Left lung (tissue), 10 donors: ENCODE results near the gene CAMK1. TPM values are rescaled to one million over a fixed set of nuclear protein-coding genes. Genes with fewer than 3 reads are reported as not detected.
A peak's percentile ranks its signal among the peaks of the same experiment; 100 is the strongest.

Experiments used
- ATAC-seq: fragments of 200-7000 bp; cut with Tn5 transposase; one replicate; pipeline ENCODE4 v1.9.1; 2020; ENCODE audit warnings: moderate library complexity
- DNase-seq, 4 donors: peaks; one replicate each; pipeline ENCODE4 v3.0.0-alpha.2; 2013 to 2020
- H3K27ac ChIP-seq, 2 donors: fragments of 200-600 bp; sonication (generic) in 1 of 2; one replicate each; pipeline versions ENCODE4 v1.5.0 to v1.8.0; 2020 to 2021
- H3K27me3 ChIP-seq, 2 donors: fragments of 200-600 bp; sonication (generic) in 1 of 2; one replicate each; pipeline versions ENCODE4 v1.5.0 to v1.8.0; 2020 to 2021
- H3K36me3 ChIP-seq, 2 donors: fragments of 200-600 bp; sonication (generic) in 1 of 2; one replicate each; pipeline versions ENCODE4 v1.5.0 to v1.8.0; 2020 to 2021
- H3K4me1 ChIP-seq, 2 donors: fragments of 200-600 bp; one replicate each; pipeline ENCODE4 v1.8.0; 2021
- H3K4me3 ChIP-seq, 2 donors: fragments of 200-600 bp; sonication (generic) in 1 of 2; one replicate each; pipeline versions ENCODE4 v1.5.0 to v1.8.0; 2020 to 2021; ENCODE audit warnings: mild to moderate bottlenecking in 1 of 2
- H3K9me3 ChIP-seq, 2 donors: fragments of 200-600 bp; sonication (generic) in 1 of 2; one replicate each; pipeline versions ENCODE4 v1.5.0 to v1.8.0; 2020 to 2021
- CTCF ChIP-seq, 2 donors: fragments of 200-600 bp; sonication (generic) in 1 of 2; IDR thresholded peaks; one replicate each; pipeline versions ENCODE4 v1.5.0 to v1.8.0; 2021; ENCODE audit warnings: antibody characterized with exemption in 2 of 2
- intact Hi-C, 2 donors: fragments of 100-400 bp; cut with DNase I; formaldehyde crosslinking; loops; one replicate each; pipeline versions ENCODE4 v1.11.2 to v1.14.2; 2022
- polyA plus RNA-seq, 6 donors: library from polyadenylated mRNA; unstranded; fragments of 120-200 nt; gene quantifications; one replicate each; pipeline ENCODE4 v1.2.1, GENCODE V29; 2013; ENCODE audit not compliant: insufficient read length in 6 of 6
- total RNA-seq, 2 donors: library from RNA; stranded (reverse); fragmentation: NEBNext Ultra II Directional; extraction: Animal tissue kit (Norgen Biotek cat#: 25700); gene quantifications; one replicate each; pipeline ENCODE4 v1.2.1, GENCODE V29; 2021
- donor health status: DM: no; HTN: yes; CAD: no.
- donor health status: DM: no; HTN: no; CAD: no.

CAMK1 gene
- total and polyA plus RNA-seq, 8 donors = 18.4 to 37.5 (median 23.6) TPM

- DNase-seq (peak in 1 of 4 donors; percentile 21), ATAC-seq (no peak)
- intact Hi-C loops = no loop called here
- no peaks in the 10 kb centered on the region for H3K27me3 ChIP-seq
- H3K27ac ChIP-seq = peak overlapping the region; percentile 96 to 97
- TF ChIP-seq CTCF (IDR thresholded peaks at IDR 0.05) = no peak
- peaks cover 0 to 23% of the 10 kb centered on the region in 2 donors for H3K4me1 ChIP-seq
- H3K4me3 ChIP-seq = no peak overlapping the region
- peaks cover 0 to 52% of the 10 kb centered on the region in 2 donors for H3K36me3 ChIP-seq
- no peaks in the 10 kb centered on the region for H3K9me3 ChIP-seq
Measured at GRCh38 chr3:9808345-9809037, 38.7 kb upstream of the CAMK1 start.

GRCh38 chr3:9807981-9808344, 38.2 kb upstream of the CAMK1 start:
- Histone ChIP-seq H3K27me3 (no peaks in the 10 kb centered on the region), H3K4me1 (peaks cover 0 to 23% of the 10 kb centered on the region in 2 donors), H3K9me3 (no peaks in the 10 kb centered on the region), H3K4me3 (no peak overlapping the region), H3K27ac (peak overlapping the region in 1 of 2 donors; percentile 96), H3K36me3 (peaks cover 0 to 53% of the 10 kb centered on the region in 2 donors)
- ATAC-seq (no peak), DNase-seq (no peak)
- intact Hi-C loops = no loop called here
- TF ChIP-seq CTCF (IDR thresholded peaks at IDR 0.05) = no peak

GRCh38 chr3:9806688-9807589, 37.2 kb upstream of the CAMK1 start:
- DNase-seq (peak in 1 of 4 donors; percentile 69), ATAC-seq (no peak)
- Histone ChIP-seq H3K4me3 (no peak overlapping the region), H3K9me3 (no peaks in the 10 kb centered on the region), H3K4me1 (peaks cover 0 to 23% of the 10 kb centered on the region in 2 donors), H3K27me3 (no peaks in the 10 kb centered on the region), H3K36me3 (peaks cover 0 to 60% of the 10 kb centered on the region in 2 donors), H3K27ac (peak overlapping the region in 1 of 2 donors; percentile 96)
- TF ChIP-seq CTCF (IDR thresholded peaks at IDR 0.05) = no peak
- intact Hi-C loops = no loop called here

GRCh38 chr3:9806137-9806536, 36.4 kb upstream of the CAMK1 start:
- no peak for TF ChIP-seq CTCF (IDR thresholded peaks at IDR 0.05)
- Histone ChIP-seq H3K9me3 (no peaks in the 10 kb centered on the region), H3K4me1 (peaks cover 0 to 23% of the 10 kb centered on the region in 2 donors), H3K27me3 (no peaks in the 10 kb centered on the region), H3K4me3 (no peak overlapping the region), H3K27ac (no peak overlapping the region), H3K36me3 (peaks cover 7 to 68% of the 10 kb centered on the region in 2 donors)
- DNase-seq (peak in 1 of 4 donors; percentile 55), ATAC-seq (no peak)
- intact Hi-C loops = no loop called here

- peaks cover 9 to 80% of the 10 kb centered on the region in 2 donors for H3K36me3 ChIP-seq
- TF ChIP-seq CTCF (IDR thresholded peaks at IDR 0.05) = no peak
- H3K9me3 ChIP-seq = no peaks in the 10 kb centered on the region
- H3K4me1 ChIP-seq = peaks cover 0 to 15% of the 10 kb centered on the region in 2 donors
- no peak overlapping the region for H3K27ac ChIP-seq
- H3K4me3 ChIP-seq = no peak overlapping the region
- ATAC-seq (no peak), DNase-seq (no peak)
- intact Hi-C loops = no loop called here
- H3K27me3 ChIP-seq = no peaks in the 10 kb centered on the region
Measured at GRCh38 chr3:9804996-9805395, 35.2 kb upstream of the CAMK1 start.
